SU-DHL-6 (cell line): ENCODE results near the gene PAH.

Source experiments
- EZH2phosphoT487 ChIP-seq: fragments of 200-600 bp; sonication (generic), shearing (Covaris generic); conservative IDR thresholded peaks from 2 replicates; pipeline ENCODE4 v1.6.1; 2018; ENCODE audit warnings: mild to moderate bottlenecking, antibody characterized with exemption, low read length, moderate library complexity, mixed read lengths
- TF ChIP-seq, protein P1 (sequence below): fragments of 200-600 bp; sonication (generic); IDR thresholded peaks from one replicate; pipeline ENCODE4 v1.5.1; 2017; ENCODE audit warnings: antibody characterized with exemption, mild to moderate bottlenecking, low read length, moderate library complexity; ENCODE audit not compliant: insufficient read depth, poor library complexity, severe bottlenecking

DNA sequence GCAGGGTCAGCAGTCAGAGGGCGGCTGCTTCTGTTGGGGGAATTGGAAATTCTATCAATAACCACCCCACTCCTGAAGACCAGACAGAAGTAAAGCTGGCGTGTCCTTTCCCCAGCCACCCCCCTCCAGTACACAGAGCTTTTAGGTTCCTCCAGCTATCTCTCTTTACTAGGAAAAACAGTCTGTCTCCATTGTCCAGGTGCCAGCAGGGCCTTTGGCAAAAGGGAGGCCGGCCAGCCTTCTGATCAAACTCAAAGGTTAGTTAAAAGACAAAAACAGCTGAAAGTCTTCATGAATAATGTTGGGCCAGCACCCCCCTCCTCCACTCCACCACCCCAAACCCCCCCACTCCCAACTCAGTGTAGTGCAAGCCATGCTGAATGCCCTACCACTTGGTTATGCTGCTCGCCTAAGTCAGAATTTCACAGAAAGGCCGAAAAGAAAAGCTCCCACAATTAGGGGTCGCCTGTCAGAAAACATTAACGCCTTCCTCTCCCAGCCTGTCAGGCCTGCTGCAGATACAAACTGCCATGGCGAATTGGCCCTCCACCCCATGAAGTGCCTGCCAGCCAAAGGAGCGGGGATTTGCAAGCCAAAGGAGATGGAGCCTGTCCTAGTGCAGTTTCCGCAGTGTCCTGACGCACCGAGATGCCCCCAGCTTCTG, 49.3 kb upstream of the PAH start:
- TF ChIP-seq, protein P1, sequence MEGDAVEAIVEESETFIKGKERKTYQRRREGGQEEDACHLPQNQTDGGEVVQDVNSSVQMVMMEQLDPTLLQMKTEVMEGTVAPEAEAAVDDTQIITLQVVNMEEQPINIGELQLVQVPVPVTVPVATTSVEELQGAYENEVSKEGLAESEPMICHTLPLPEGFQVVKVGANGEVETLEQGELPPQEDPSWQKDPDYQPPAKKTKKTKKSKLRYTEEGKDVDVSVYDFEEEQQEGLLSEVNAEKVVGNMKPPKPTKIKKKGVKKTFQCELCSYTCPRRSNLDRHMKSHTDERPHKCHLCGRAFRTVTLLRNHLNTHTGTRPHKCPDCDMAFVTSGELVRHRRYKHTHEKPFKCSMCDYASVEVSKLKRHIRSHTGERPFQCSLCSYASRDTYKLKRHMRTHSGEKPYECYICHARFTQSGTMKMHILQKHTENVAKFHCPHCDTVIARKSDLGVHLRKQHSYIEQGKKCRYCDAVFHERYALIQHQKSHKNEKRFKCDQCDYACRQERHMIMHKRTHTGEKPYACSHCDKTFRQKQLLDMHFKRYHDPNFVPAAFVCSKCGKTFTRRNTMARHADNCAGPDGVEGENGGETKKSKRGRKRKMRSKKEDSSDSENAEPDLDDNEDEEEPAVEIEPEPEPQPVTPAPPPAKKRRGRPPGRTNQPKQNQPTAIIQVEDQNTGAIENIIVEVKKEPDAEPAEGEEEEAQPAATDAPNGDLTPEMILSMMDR: no peak
- no peak for TF ChIP-seq EZH2phosphoT487
